PC-9 (cell line): Measurements from ENCODE around the gene VGLL4. TPM values are rescaled to one million over a fixed set of nuclear protein-coding genes. Genes with fewer than 3 reads are reported as not detected.

ENCODE experiments used
- BruUV-seq: library from RNA; stranded (reverse); fragments of 400-500 nt; replicated peaks from 2 replicates; lab custom pipeline; 2021; lab: Mats Ljungman, UMichigan
- CTCF ChIA-PET: fragments of 300-600 bp; sonication (Branson Sonifier 250); formaldehyde crosslinking; loops from one replicate; lab custom pipeline; 2022; ENCODE audit warnings: antibody characterized with exemption; lab: Charles Lee
- POLR2A ChIA-PET: fragments of 300-600 bp; sonication (Branson Sonifier 250); formaldehyde crosslinking; loops from one replicate; lab custom pipeline; 2022; ENCODE audit warnings: antibody characterized with exemption; ENCODE audit not compliant: unreplicated experiment; lab: Charles Lee
- DNase-seq, 2 experiments: peaks; one replicate each; pipeline versions ENCODE4 v3.0.0 to v3.0.0-alpha.2; 2015 to 2022; ENCODE audit warnings: mixed read lengths in 1 of 2
- H2AFZ ChIP-seq: fragments of 200-600 bp; sonication (generic); 2 replicates; pipeline ENCODE4 v1.8.1; 2017; ENCODE audit warnings: antibody characterized with exemption
- H3F3A ChIP-seq: fragments of 200-600 bp; sonication (generic); 2 replicates; pipeline ENCODE4 v1.8.1; 2017; ENCODE audit warnings: antibody characterized with exemption, mild to moderate bottlenecking, low read depth; ENCODE audit not compliant: insufficient read depth
- H3K27ac ChIP-seq: fragments of 200-600 bp; sonication (generic); 2 replicates; pipeline ENCODE4 v1.6.1; 2016; ENCODE audit warnings: mixed run types
- H3K27me3 ChIP-seq: fragments of 200-600 bp; sonication (generic); 2 replicates; pipeline ENCODE4 v1.6.1; 2016; ENCODE audit warnings: low read depth, mixed run types; ENCODE audit not compliant: insufficient read depth
- H3K36me3 ChIP-seq: fragments of 200-600 bp; sonication (generic); 2 replicates; pipeline ENCODE4 v1.6.1; 2016; ENCODE audit warnings: low read depth, mixed run types
- H3K4me1 ChIP-seq: fragments of 200-600 bp; sonication (generic); replicated peaks from 2 replicates; pipeline ENCODE4 v1.6.1; 2016; ENCODE audit warnings: mixed run types; ENCODE audit not compliant: insufficient read depth
- H3K4me2 ChIP-seq: fragments of 200-600 bp; sonication (generic); 2 replicates; pipeline ENCODE4 v1.6.1; 2017; ENCODE audit warnings: mixed run types
- H3K4me3 ChIP-seq: fragments of 200-600 bp; sonication (generic); 2 replicates; pipeline ENCODE4 v1.6.1; 2016; ENCODE audit warnings: mixed run types
- H3K79me2 ChIP-seq: fragments of 200-600 bp; sonication (generic); 2 replicates; pipeline ENCODE4 v1.6.1; 2017; ENCODE audit warnings: low read depth, mixed run types
- H3K9me2 ChIP-seq: fragments of 200-600 bp; sonication (generic); 2 replicates; pipeline ENCODE4 v1.8.1; 2017; ENCODE audit warnings: mild to moderate bottlenecking; ENCODE audit not compliant: insufficient read depth
- H3K9me3 ChIP-seq: fragments of 200-600 bp; sonication (generic); 2 replicates; pipeline ENCODE4 v1.8.1; 2016; ENCODE audit warnings: low read depth; ENCODE audit not compliant: insufficient read depth
- H4K20me1 ChIP-seq: fragments of 200-600 bp; sonication (generic); 2 replicates; pipeline ENCODE4 v1.8.1; 2017; ENCODE audit not compliant: insufficient read depth
- EZH2 ChIP-seq: fragments of 200-600 bp; sonication (generic); IDR thresholded peaks from 2 replicates; pipeline ENCODE4 v1.8.0; 2017; ENCODE audit warnings: antibody characterized with exemption, low read depth
- intact Hi-C: fragments of 100-400 bp; cut with micrococcal nuclease; formaldehyde crosslinking; loops from one replicate; pipeline ENCODE4 v1.10.0; 2022; ENCODE audit not compliant: unreplicated experiment
- total RNA-seq: library from RNA; stranded (reverse); gene quantifications from 2 replicates; pipeline ENCODE4 v1.2.3, GENCODE V29; 2021
- TF ChIP-seq, protein P1 (sequence below): fragments of 200-600 bp; sonication (generic); conservative IDR thresholded peaks from 2 replicates; pipeline ENCODE4 v1.6.1; 2017; ENCODE audit warnings: mixed run types, antibody characterized with exemption, mild to moderate bottlenecking, moderate library complexity

The VGLL4 gene
- total RNA-seq, 1 experiment from 2014 or later: 42.2 TPM

DNA sequence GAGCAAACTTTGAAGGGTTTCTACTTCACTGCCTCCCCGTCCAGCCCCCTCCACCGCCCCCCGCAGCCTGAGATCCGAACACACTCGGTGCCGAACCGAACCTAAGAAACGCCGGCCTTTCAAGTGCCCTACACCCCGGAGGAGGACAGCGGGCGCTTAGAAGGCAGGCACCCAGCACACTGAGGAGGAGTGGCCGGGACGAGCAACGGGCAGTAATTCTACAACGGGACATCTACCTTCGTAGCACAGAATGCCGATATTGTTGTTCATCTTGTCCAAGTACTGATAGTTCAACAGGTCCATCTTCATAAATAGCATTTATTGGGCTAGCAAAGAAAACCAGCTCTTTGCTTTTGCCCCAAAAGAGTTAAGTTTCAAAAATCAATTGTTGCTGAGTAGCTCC, 513 bp downstream of the VGLL4 start:
- TSS peak; percentile 25 for BruUV-seq
- no peaks in the 10 kb centered on the region; the same call in 1 of the 2 replicates for H4K20me1 ChIP-seq
- TF ChIP-seq, protein P1, sequence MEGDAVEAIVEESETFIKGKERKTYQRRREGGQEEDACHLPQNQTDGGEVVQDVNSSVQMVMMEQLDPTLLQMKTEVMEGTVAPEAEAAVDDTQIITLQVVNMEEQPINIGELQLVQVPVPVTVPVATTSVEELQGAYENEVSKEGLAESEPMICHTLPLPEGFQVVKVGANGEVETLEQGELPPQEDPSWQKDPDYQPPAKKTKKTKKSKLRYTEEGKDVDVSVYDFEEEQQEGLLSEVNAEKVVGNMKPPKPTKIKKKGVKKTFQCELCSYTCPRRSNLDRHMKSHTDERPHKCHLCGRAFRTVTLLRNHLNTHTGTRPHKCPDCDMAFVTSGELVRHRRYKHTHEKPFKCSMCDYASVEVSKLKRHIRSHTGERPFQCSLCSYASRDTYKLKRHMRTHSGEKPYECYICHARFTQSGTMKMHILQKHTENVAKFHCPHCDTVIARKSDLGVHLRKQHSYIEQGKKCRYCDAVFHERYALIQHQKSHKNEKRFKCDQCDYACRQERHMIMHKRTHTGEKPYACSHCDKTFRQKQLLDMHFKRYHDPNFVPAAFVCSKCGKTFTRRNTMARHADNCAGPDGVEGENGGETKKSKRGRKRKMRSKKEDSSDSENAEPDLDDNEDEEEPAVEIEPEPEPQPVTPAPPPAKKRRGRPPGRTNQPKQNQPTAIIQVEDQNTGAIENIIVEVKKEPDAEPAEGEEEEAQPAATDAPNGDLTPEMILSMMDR: no peak
- TF ChIP-seq EZH2: no peak
- H3K4me3 ChIP-seq: peak overlapping the region; percentile 77
- H3K4me2 ChIP-seq: peak overlapping the region; percentile 91
- intact Hi-C loops: loop anchor here (1.0 to 10.0 kb wide), 4 partner anchors 43 to 408 kb away; no protein-coding TSS in a partner anchor
- ChIA-PET CTCF (interaction anchor here (0.6 kb wide), 1 partner anchor 203 kb away, joined by 3 read pairs; the partner anchor contains the start of gene TAMM41), POLR2A (no interaction called here)
- H3K4me1 ChIP-seq: peaks cover 25% of the 10 kb centered on the region
- H3K9me3 ChIP-seq: no peaks in the 10 kb centered on the region
- peak overlapping the region; percentile 79 for H2AFZ ChIP-seq
- no peaks in the 10 kb centered on the region for H3K9me2 ChIP-seq
- H3K79me2 ChIP-seq: peaks cover 66% of the 10 kb centered on the region
- H3K36me3 ChIP-seq: no peaks in the 10 kb centered on the region
- peaks cover 44% of the 10 kb centered on the region for H3F3A ChIP-seq
- H3K27ac ChIP-seq: peak overlapping the region; percentile 66
- peak in 1 of 2 experiments; percentile 14 for DNase-seq
- no peaks in the 10 kb centered on the region for H3K27me3 ChIP-seq

DNA sequence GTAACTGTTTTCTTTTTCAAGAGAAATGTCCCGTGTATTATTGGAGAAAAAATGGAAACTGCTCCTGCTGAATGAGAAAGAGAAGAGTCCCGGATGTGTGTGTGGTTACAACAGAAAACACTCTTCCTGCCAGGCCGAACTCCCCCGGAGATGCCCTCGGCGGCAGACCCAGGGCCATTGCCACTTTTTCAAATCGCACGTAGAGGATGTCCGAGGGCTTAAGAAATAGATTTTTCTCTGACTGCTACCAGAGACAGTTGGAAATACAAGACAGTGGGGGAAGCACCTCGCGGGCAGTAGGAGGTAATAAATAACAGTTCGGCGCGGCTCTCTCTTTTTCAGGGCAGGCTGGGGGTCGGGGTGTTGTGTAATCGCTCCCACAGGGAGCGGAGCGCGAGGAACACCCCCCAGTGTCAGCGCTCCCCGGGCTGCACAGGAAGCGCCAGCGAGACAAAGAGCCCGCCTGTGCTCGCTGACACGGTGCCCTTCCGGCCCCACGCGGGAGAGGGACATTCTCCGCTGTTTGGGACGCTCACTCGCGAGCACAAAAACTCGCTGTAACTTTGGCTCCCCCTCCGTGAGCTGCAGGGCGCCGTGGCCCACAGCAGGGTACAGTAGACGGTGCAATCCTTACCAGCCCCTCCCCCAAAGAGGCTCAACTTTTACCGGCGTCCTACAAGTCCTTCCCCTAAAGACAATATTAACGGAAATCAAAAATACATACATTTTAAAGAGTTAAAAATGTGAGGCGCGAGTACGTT, 1.1 kb downstream of the VGLL4 start:
- Histone ChIP-seq H3K27me3 (no peaks in the 10 kb centered on the region), H2AFZ (peak overlapping the region; percentile 79), H4K20me1 (peaks cover 4% of the 10 kb centered on the region), H3K4me1 (peaks cover 25% of the 10 kb centered on the region), H3K9me2 (no peaks in the 10 kb centered on the region), H3F3A (peaks cover 38% of the 10 kb centered on the region), H3K27ac (peak overlapping the region; percentile 66), H3K4me3 (peak overlapping the region; percentile 77), H3K36me3 (no peaks in the 10 kb centered on the region), H3K79me2 (peaks cover 66% of the 10 kb centered on the region), H3K4me2 (peak overlapping the region; percentile 91), H3K9me3 (no peaks in the 10 kb centered on the region)
- intact Hi-C loops: loop anchor here (1.0 to 10.0 kb wide), 4 partner anchors 42 to 408 kb away; no protein-coding TSS in a partner anchor
- no TSS peak for BruUV-seq
- CTCF ChIA-PET: interaction anchor here (0.6 kb wide), 1 partner anchor 204 kb away, joined by 3 read pairs; the partner anchor contains the start of gene TAMM41
- POLR2A ChIA-PET: no interaction called here
- no peak for TF ChIP-seq EZH2
- TF ChIP-seq, protein P1: no peak
- peak; percentile 30 to 38 for DNase-seq

DNA sequence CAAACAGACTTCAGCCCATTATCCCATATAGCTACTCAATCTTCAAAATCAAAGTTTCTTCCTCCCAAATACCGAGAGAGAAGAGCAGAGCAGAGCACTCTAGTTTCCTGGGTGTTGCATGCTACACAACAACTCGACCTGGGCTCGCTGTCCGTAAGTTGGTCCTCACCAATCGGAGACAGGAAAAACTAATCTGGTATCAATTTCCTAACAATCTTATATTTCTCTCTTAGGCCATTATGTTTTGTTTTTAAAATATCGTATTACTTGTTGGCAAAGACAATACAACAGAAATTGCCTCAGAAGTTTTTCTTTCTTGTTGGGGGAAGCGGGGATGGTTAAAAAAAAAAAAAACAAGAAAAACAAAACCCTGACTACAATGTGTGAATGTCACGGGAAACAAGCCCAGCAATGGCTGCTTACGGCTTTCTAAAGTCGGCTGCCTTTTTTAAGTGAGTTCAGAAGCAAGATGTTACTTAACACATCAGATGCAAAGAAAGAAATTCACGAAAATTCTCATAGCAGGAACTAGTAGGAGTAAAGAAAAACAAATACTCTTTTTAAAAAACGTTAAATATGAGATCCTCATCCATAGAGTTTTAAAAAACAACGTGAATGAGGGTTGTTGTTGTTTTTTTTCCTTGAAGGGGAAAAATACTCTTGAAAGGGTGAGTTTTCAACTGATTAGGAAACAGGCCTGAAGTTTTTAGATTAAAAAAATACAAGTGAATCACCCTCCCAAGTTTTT, 1.9 kb downstream of the VGLL4 start:
- DNase-seq: no peak
- Histone ChIP-seq H3F3A (peaks cover 38% of the 10 kb centered on the region), H3K9me3 (no peaks in the 10 kb centered on the region), H3K79me2 (peaks cover 70% of the 10 kb centered on the region), H4K20me1 (peaks cover 9% of the 10 kb centered on the region), H3K27ac (peak overlapping the region; percentile 66), H3K36me3 (no peaks in the 10 kb centered on the region), H3K9me2 (no peaks in the 10 kb centered on the region), H2AFZ (peak overlapping the region; percentile 79), H3K27me3 (no peaks in the 10 kb centered on the region), H3K4me1 (peaks cover 25% of the 10 kb centered on the region), H3K4me2 (peak overlapping the region; percentile 91), H3K4me3 (peak overlapping the region; percentile 77)
- BruUV-seq: no TSS peak
- TF ChIP-seq, protein P1: no peak
- no peak for TF ChIP-seq EZH2
- intact Hi-C loops: loop anchor here (5.0 to 10.0 kb wide), 3 partner anchors 75 to 407 kb away; no protein-coding TSS in a partner anchor
- POLR2A ChIA-PET: interaction anchor here (0.7 kb wide), 1 partner anchor 217 kb away, joined by 3 read pairs; no protein-coding TSS in a partner anchor
- CTCF ChIA-PET: no interaction called here
